ENCODE results near the gene PCSK6.

The PCSK6 gene

GRCh38 chr15:101514318-101514717 lies 24.8 kb upstream of the PCSK6 start:
- no peak for DNase-seq
- no peak overlapping the region for H2AFZ ChIP-seq (ENCODE audit: low read depth, low read length)
- H3K9me3 ChIP-seq (ENCODE audit: insufficient read depth, low read length, severe bottlenecking), result peaks cover 8% of the 10 kb centered on the region

GRCh38 chr15:101511717-101512116 lies 22.2 kb upstream of the PCSK6 start:
- Histone ChIP-seq H3K4me2 (ENCODE audit: insufficient read depth, low read length) (no peak overlapping the region), H3K9ac (ENCODE audit: low read depth, low read length) (no peak overlapping the region), H3K4me1 (ENCODE audit: insufficient read depth, low read length) (no peaks in the 10 kb centered on the region), H3K36me3 (ENCODE audit: insufficient read depth, low read length) (no peaks in the 10 kb centered on the region), H4K20me1 (ENCODE audit: insufficient read depth, low read length) (no peaks in the 10 kb centered on the region), H2AFZ (ENCODE audit: low read depth, low read length) (no peak overlapping the region), H3K27me3 (ENCODE audit: insufficient read depth, low read length, poor library complexity) (no peaks in the 10 kb centered on the region), H3K79me2 (ENCODE audit: insufficient read depth, low read length) (no peaks in the 10 kb centered on the region), H3K9me3 (ENCODE audit: insufficient read depth, low read length, severe bottlenecking) (no peaks in the 10 kb centered on the region), H3K4me3 (ENCODE audit: low read depth in 1 of 2, low read length in 2 of 2) (no peak overlapping the region), H3K27ac (ENCODE audit: low read length) (no peak overlapping the region)
- no peak for TF ChIP-seq EZH2 (IDR thresholded peaks at IDR 0.05; ENCODE audit: borderline replicate concordance, low read depth, low read length, severe bottlenecking)
- TF ChIP-seq, protein P1, sequence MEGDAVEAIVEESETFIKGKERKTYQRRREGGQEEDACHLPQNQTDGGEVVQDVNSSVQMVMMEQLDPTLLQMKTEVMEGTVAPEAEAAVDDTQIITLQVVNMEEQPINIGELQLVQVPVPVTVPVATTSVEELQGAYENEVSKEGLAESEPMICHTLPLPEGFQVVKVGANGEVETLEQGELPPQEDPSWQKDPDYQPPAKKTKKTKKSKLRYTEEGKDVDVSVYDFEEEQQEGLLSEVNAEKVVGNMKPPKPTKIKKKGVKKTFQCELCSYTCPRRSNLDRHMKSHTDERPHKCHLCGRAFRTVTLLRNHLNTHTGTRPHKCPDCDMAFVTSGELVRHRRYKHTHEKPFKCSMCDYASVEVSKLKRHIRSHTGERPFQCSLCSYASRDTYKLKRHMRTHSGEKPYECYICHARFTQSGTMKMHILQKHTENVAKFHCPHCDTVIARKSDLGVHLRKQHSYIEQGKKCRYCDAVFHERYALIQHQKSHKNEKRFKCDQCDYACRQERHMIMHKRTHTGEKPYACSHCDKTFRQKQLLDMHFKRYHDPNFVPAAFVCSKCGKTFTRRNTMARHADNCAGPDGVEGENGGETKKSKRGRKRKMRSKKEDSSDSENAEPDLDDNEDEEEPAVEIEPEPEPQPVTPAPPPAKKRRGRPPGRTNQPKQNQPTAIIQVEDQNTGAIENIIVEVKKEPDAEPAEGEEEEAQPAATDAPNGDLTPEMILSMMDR (IDR thresholded peaks at IDR 0.05; ENCODE audit: borderline replicate concordance, extremely low read depth, low read length, poor library complexity, severe bottlenecking), result no peak
- no peak for DNase-seq
- ATAC-seq (ENCODE audit: insufficient read depth, low read depth), result no peak

More at GRCh38 chr15:101514318-101514717, 24.8 kb upstream of the PCSK6 start:
- Histone ChIP-seq H3K79me2 (ENCODE audit: insufficient read depth, low read length) (no peaks in the 10 kb centered on the region), H3K36me3 (ENCODE audit: insufficient read depth, low read length) (no peaks in the 10 kb centered on the region), H3K4me2 (ENCODE audit: insufficient read depth, low read length) (no peak overlapping the region), H3K27ac (ENCODE audit: low read length) (no peak overlapping the region), H3K9ac (ENCODE audit: low read depth, low read length) (no peak overlapping the region), H3K4me1 (ENCODE audit: insufficient read depth, low read length) (no peaks in the 10 kb centered on the region), H3K27me3 (ENCODE audit: insufficient read depth, low read length, poor library complexity) (no peaks in the 10 kb centered on the region), H4K20me1 (ENCODE audit: insufficient read depth, low read length) (no peaks in the 10 kb centered on the region), H3K4me3 (ENCODE audit: low read depth in 1 of 2, low read length in 2 of 2) (no peak overlapping the region)
- TF ChIP-seq, protein P1 (IDR thresholded peaks at IDR 0.05; ENCODE audit: borderline replicate concordance, extremely low read depth, low read length, poor library complexity, severe bottlenecking), result no peak
- TF ChIP-seq EZH2 (IDR thresholded peaks at IDR 0.05; ENCODE audit: borderline replicate concordance, low read depth, low read length, severe bottlenecking), result no peak
- no peak for ATAC-seq (ENCODE audit: insufficient read depth, low read depth)

DNA sequence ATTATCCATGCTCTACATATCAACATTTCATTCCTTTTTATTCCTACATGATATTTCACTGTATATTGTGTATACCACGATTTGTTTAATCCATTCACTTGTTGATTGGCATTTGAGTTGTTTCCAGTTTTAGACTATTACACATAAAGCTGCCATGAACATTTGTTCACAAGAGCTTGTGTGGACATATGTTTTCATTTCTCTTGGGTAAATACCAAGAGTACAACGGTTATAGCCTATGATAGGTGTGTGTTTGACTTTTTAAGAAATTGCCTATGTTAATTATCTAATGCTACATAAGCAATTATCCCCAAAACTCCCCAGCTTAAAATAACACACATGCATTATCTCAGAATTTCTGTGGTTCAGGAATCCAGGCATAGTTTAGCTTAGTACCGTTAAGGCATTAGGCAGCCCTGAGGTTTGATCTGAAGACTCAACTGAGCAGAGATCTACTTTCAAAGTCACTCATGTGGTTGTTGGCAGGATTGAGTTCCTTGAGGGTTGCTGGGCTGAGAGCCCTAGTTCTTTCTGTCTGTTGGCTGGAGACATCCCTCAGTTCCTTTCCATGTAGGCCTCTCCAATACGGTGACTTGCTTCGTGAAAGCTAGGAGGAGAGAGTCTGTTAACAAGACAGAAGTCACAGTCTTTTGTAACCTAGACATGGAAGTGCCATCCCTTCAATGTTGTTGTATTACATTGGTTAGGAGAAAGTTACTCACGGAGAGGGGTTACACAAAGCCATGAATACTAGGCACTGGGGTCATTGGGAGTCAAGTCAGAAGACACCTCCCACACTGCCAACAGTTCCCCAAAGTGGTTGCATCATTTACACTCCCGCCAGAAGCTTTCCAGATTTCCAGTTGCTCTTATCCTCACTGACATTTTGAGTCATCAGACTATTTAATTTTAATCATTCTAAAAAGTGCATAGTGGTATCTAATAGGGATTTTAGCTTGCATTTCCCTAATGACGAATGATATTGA lies 21.0 kb upstream of the PCSK6 start:
- Histone ChIP-seq H3K4me3 (ENCODE audit: low read depth in 1 of 2, low read length in 2 of 2) (no peak overlapping the region), H3K4me2 (ENCODE audit: insufficient read depth, low read length) (no peak overlapping the region), H3K27me3 (ENCODE audit: insufficient read depth, low read length, poor library complexity) (no peaks in the 10 kb centered on the region), H3K27ac (ENCODE audit: low read length) (no peak overlapping the region), H3K9ac (ENCODE audit: low read depth, low read length) (no peak overlapping the region), H3K36me3 (ENCODE audit: insufficient read depth, low read length) (no peaks in the 10 kb centered on the region), H3K4me1 (ENCODE audit: insufficient read depth, low read length) (no peaks in the 10 kb centered on the region), H4K20me1 (ENCODE audit: insufficient read depth, low read length) (no peaks in the 10 kb centered on the region), H2AFZ (ENCODE audit: low read depth, low read length) (no peak overlapping the region), H3K9me3 (ENCODE audit: insufficient read depth, low read length, severe bottlenecking) (no peaks in the 10 kb centered on the region), H3K79me2 (ENCODE audit: insufficient read depth, low read length) (no peaks in the 10 kb centered on the region)
- DNase-seq (no peak), ATAC-seq (ENCODE audit: insufficient read depth, low read depth) (no peak)
- TF ChIP-seq, protein P1 (IDR thresholded peaks at IDR 0.05; ENCODE audit: borderline replicate concordance, extremely low read depth, low read length, poor library complexity, severe bottlenecking), result no peak
- no peak for TF ChIP-seq EZH2 (IDR thresholded peaks at IDR 0.05; ENCODE audit: borderline replicate concordance, low read depth, low read length, severe bottlenecking)
